Inferior parietal cortex (tissue), 1 donor: ENCODE results near the gene SLC15A2.
A peak's percentile ranks its signal among the peaks of the same experiment; 100 is the strongest.
"Not testable (repeated sequence)": the region's sequence is repeated elsewhere in the genome, so short reads cannot be mapped to it uniquely, and the experiment has no call there.

Source experiments
- DNase-seq: peaks from one replicate; pipeline ENCODE4 v3.0.0-alpha.2; 2016; ENCODE audit errors: extremely low spot score

Gene SLC15A2, protein sequence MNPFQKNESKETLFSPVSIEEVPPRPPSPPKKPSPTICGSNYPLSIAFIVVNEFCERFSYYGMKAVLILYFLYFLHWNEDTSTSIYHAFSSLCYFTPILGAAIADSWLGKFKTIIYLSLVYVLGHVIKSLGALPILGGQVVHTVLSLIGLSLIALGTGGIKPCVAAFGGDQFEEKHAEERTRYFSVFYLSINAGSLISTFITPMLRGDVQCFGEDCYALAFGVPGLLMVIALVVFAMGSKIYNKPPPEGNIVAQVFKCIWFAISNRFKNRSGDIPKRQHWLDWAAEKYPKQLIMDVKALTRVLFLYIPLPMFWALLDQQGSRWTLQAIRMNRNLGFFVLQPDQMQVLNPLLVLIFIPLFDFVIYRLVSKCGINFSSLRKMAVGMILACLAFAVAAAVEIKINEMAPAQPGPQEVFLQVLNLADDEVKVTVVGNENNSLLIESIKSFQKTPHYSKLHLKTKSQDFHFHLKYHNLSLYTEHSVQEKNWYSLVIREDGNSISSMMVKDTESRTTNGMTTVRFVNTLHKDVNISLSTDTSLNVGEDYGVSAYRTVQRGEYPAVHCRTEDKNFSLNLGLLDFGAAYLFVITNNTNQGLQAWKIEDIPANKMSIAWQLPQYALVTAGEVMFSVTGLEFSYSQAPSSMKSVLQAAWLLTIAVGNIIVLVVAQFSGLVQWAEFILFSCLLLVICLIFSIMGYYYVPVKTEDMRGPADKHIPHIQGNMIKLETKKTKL

DNA sequence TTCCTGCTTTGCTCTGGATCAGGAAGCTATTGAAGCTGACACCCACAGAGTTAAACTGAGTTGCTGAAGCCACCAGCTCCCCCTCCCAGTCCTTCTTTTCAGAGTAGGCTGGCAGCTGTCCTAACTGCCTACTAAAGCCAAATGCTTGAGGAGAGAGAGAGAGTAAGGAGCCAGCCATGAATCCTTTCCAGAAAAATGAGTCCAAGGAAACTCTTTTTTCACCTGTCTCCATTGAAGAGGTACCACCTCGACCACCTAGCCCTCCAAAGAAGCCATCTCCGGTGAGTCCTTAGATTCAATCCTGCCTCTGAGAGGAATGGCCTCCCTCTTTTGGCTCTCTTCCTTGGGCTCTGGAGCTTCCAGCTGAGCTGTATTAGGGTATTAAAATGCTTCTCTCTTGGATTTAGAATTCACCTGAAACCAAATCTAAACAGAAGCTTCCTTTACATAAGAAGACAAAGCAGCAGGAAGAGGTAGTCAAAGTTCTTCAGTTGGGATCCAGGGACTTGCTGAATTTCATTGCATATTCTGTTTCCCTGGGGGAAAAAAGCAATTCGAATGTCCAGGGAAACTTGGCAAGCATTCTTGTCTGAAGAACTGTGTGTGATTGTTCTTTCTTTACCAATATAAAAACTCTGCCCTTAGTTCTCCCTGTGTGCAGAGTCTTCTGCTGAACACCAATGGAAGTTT, at the start of gene SLC15A2:
Gene SLC15A2, plus strand, starts transcription at position 101 of the 690 bp plus-strand sequence. Its CDS starts 76 bp downstream, at position 177.
- DNase-seq: peak; percentile 68

DNA sequence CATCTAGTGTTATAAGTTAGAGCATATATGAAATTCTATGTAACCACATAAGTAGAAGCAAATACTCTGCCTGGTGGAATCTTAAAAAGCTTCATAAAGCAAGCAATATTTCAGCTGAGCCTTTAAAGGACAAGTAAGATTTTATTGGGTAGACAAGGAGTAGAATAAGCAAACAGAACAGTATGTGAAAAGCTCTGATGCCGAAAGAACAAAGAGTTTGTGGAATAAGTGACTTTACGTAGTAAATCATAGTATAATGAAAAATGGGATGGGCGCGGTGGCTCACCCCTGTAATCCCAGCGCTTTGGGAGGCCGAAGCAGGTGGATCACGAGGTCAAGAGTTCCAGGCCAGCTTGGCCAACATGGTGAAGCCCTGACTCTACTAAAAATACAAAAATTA, 49.3 kb upstream of the SLC15A2 start:
- DNase-seq: no peak

DNA sequence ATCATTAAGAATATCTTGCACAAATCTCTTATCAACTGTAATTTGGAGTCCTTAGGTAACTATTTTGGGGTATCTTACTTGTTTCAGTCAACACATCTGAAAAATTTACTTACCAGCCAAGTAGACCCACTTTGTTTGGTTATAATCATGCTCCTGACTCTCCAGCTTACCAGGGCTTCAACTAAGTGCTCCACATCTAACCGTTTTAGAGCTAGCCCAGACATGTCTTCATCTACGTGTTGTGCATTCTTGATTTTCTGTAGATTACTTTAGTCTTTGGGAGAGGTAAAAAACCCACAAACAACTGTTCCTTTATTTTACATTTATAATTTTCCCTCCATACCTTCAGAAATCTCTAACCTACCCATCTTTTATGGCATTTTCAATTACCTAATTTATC, 41.9 kb upstream of the SLC15A2 start:
- no peak for DNase-seq

DNA sequence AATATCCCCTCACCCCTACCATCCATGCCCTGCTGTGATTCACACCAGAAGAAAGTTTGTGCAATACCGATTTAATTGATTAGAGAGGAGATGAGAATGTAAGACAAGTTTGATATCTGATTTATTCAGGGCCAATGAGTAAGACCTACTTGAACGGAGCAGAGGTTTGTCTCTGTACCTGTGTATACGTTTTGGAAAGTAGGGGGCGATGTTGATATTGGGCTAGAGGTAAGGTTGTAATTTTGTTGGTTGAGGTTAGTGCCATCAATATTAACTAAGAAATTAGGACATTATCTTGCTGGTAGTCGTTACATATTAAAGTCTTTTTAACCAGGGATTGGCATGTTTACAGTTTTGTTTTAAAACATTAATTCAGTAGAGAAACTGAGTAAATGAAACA, 38.6 kb upstream of the SLC15A2 start:
- no peak for DNase-seq

DNA sequence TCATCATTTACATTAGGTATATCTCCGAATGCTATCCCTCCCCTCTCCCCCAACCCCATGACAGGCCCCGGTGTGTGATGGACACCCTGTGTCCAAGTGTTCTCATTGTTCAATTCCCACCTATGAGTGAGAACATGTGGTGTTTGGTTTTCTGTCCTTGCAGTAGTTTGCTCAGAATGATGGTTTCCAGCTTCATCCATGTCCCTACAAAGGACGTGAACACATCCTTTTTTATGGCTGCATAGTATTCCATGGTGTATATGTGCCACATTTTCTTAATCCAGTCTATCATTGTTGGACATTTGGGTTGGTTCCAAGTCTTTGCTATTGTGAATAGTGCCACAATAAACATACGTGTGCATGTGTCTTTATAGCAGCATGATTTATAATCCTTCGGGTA, 36.4 kb upstream of the SLC15A2 start:
- DNase-seq: not testable (repeated sequence)

DNA sequence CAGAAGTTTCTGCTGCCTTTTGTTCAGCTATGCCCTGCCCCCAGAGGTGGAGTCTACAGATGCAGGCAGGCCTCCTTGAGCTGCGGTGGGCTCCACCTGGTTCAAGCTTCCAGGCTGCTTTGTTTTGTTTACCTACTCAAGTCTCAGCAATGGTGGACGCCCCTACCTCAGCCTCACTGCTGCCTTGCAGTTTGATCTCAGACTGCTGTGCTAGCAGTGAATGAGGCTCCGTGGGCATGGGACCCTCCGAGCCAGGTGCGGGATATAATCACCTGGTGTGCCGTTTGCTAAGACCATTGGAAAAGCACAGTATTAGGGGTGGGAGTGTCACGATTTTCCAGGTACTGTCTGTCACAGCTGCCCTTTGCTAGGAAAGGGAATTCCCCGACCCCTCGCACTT, 31.0 kb upstream of the SLC15A2 start:
- not testable (repeated sequence) for DNase-seq

DNA sequence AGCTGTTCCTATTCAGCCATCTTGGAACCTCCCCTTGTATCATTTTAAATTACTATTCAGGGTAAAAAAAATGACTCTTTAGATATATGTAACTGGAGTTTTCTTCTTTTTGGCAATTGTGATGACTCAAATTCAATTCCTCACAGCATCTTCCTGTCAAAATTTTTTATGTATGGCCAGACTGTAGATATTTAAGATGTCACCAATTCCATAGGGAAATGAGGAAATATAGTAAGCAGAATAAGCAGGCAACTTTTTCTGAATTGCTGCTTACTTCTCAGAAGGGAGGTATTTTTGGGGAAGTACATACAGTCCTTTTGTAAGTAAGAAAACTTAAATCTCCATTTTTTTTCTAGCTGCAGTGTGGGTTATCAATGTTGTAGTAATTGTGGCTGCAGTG, 30.4 kb upstream of the SLC15A2 start:
- DNase-seq: no peak

DNA sequence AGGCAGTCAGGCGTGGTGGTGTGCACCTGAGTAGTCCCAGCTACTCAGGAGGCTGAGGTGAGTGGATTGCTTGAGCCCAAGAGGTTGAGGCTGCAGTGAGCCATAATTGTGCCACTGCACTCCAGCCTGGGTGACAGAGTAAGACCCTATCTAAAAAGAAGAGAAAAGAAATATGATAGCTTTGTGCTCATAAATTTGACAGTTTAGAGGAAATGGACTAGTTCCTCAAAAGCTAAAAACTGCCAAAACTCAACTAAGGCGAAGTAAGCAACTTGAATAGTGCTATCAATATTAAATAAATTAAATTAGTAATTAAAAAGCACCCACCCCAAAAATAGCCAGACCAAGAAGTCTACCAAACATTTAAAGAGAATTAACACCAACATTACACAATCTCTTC, 24.5 kb upstream of the SLC15A2 start:
- DNase-seq: no peak

DNA sequence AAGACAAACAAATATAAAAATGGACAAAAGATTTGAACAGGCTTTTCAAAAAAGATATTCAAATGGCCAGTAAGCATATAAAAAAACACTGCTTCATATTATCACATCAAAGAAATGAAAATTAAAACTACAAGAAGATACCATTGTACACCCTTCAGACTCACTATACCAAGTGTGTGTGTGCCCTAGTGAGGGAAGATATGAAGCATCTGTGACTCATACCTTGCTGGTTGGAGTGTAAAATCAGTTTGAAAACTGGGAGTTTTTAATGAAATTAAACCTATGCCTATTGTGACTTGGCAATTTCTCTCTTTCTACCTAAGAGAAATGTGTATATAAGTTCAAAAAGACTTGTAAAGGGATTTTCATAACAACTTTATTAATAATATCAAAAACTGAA, 23.5 kb upstream of the SLC15A2 start:
- DNase-seq: no peak

DNA sequence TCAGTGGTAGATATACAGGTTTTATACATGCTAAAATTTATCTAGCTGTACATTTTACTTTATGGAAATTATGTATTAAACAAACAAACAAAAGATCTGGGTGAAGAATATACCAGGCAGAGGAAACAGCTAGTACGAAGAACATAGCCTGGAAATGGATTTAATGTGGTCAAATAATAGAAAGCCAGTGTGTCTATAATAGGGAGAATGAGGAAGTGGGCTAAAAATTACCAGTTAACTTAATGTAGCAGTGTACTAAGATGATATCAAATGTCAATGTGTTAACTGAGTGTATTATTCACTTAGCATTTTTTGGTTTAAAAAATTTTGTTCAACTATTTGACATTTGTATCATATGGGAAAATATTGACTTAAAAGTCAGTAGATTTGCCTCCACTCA, 22.8 kb upstream of the SLC15A2 start:
- DNase-seq: no peak

DNA sequence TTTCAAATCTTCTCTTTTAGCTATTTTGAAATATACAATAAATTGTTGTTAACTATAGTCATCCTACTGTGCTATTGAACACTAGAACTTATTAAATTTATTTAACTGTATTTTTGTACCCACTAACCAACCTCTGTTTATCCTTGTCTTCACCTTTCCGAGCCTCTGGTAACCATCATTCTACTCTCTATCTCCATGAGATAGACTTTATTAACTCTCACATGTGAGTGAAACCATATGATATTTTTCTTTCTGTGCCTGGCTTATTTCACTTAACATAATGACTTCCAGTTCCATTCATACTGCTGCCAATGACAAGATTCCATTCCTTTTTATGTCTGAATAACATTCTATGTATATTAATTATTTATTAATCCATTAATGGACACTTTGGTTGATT, 15.8 kb upstream of the SLC15A2 start:
- no peak for DNase-seq

DNA sequence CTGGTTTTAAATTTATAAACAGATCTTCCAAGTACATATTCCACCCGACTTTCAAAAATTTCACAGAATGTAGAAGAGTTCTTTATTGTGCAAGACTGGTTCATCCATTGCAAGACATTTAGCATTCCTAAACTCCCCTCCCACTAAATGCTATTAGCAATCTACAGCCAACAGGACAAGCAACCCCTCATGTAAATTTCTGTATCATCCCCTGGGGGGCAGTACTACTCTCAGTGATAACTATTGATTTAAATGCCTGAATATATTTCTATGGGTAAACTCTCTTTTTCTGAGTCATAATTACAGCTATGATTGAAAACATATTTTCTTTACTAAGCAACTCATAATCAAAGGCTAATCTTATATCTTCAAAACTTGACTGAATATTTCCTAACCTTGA, 10.7 kb upstream of the SLC15A2 start:
- DNase-seq: no peak

DNA sequence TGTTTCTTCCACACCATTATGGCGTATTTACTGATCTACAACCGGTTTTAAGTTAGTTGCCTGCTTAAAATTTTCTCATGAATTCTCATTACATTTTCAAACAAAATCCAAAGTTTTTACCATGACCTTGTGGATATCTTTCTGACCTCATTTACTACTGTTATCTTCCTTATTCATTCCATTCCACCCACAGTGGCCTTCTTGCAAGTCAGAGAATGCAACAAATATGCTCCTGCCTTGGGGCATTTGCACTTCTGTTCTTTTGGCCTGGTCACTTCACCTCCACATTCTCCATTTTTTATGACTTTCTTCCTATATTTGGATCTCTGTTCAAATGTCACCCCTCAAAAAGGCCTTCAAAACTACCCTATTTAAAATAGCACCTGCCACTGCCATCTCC, 8.8 kb upstream of the SLC15A2 start:
- no peak for DNase-seq

DNA sequence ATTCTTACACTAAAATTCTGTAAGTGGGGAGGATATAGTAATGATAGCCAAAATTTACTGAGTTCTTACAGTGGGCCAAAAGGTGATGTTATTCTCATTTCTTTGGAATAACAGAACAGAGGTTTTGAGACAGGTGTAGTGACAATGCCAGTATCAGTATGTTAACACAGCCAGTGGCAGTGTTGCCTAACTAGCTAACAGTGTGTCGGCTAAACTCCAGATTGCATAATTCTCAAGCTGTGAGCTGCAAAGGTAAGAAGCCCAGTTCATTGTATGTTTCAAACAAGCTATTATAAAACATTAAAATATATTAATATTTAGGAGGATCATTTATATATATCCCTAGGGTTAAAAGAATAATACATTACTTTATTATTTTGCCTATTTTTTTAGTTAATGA, 920 bp downstream of the SLC15A2 start:
- peak; percentile 14 for DNase-seq

DNA sequence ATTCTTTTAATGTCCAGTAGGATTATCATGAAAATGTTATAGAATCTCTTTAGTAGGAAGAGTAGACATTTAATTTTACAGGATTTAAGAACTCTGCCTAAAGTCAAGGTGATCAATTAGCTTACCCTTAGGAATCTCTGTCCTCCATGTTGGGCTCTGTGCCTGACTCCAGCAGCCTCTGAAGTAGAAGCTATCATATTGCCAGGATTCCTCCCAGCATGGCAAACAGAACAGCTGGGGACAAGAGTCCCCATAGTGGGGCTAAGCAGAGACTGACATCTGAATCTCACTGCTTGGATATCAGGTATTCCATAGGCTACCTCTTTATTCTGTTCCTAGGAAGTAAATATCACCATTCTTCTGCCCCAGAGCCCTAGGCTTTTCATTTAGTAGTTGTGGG, 1.5 kb downstream of the SLC15A2 start:
- no peak for DNase-seq

DNA sequence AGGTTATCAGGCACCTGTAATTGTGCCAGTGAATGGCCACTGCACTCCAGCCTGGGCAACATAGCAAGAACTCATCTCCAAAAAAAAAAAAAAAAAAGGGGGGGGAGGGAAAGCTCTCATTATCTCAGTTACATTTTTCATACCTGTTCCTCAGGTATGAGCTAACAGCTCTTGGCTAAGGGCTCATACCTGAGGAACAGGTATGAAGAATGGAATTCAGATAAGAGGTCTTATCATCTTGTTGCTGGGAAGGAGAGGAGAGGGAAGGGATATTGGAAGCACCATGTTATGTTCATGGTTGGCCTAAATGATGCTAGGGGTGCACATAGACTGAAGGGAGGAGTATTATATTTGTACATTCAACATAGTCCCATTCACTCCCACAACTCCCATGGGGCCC, 2.6 kb downstream of the SLC15A2 start:
- DNase-seq: no peak

DNA sequence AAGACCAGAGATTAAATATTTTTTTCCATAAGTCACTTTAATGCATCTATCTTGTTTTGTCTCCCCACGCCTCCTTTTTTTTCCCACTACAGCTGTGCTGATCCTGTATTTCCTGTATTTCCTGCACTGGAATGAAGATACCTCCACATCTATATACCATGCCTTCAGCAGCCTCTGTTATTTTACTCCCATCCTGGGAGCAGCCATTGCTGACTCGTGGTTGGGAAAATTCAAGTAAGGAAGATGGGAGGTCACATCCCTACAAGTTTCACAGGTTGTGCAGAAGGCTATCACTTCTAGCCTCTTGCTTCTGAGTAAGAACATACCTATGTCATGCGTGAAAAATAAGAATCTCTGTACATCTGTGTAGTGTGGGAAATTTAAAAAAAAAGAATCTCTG, 3.1 kb downstream of the SLC15A2 start:
- no peak for DNase-seq

DNA sequence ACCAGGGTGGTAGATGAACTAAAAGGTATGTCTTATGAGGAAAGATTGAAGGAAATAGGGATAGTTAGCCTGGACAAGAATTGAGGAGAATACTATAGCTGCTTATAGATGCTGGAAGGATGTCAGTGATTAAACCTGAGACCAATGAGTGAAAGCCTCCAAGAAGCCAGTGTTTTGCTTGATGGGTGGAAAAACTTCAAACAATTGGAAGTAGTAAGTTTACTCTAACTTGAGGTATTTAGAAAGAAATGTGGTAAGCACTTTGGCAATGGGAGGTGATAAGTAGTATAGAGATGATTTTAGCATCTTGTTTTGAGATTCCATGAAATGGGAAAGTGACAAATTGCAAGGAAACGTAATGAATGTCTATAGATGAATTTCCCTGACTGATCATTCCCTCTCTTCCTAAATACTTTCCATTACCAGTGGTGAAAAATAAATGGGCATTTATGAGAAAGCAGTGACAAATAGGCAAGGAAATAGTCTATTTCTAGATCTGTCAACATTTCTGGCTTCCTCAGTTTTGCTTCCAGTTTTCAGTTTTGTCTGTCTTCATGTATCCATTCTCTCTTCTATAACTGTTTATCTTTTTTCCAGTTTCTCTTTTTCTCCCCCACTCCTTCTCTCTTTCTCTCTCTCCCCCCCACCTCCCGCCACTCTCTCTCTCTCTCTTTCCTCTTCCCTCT, 19.2 kb downstream of the SLC15A2 start:
- DNase-seq: no peak

DNA sequence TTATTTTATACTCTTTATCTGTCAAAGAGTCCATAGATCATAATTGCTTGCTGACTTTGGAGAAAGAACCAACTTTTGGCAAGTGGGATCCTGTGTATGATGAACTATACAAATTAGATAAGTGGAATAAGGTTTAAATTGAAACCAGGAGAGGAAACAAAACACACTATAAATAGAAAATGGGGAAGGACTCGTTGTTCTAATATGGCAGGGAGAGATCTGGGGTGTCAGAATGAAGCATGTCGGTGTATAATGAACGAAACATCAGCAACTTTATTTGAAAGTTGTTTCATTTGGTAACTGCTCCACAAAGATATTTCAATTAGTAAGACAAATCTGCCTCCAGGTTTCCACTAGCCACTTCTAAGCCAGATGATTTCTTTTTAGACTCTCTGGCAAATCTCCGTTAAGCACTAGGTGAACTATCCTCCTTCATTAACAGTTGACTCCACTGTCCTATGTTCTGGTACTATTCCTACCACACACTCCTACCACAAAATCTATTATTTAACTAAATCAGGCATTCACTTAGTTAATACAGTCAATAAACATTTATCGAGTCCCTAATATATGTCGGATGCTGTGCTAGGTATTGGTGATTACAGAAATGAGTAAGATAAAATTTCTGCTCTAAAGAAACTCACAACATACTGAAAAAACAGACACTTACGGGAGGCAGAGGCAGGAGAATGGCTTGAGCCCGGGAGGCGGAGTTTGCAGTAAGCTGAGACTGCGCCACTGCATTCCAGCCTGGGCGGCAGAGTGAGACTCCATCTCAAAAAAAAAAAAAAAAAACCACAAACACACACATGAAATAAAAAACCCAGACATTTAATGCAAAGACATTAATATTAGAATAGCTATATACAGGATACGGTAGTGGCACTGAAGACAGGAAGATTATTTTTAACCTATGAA, 20.1 kb downstream of the SLC15A2 start:
- no peak for DNase-seq

DNA sequence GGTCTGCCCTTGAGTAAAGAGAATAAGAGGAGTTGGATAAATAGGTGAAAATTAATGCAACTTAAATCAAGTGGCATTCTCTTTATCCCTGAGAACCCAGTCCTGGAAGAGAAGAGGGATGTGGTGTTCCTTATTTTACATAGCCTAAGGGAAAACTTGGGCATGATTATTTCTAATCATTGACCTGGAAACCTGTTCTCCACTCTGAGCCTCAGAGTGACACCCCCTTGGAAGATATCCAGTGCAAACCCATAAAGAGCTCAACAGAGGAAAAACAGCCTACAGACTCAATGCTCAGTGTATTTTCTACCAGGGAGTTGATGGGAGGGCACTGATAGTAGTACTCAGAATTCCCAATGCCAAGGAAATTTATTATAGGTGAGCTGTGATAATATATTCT, 22.0 kb downstream of the SLC15A2 start:
- DNase-seq: no peak
